ENCODE data around the gene RNF213.
"Not testable (repeated sequence)": the region's sequence is repeated elsewhere in the genome, so short reads cannot be mapped to it uniquely, and the experiment has no call there.

Gene RNF213

GRCh38 chr17:80296221-80296620 is 35.6 kb downstream of the RNF213 start:
- no peak for DNase-seq

GRCh38 chr17:80297996-80298560 is 37.4 kb downstream of the RNF213 start:
- no peak for DNase-seq

- not testable (repeated sequence) for DNase-seq
Measured at GRCh38 chr17:80299350-80300100, 38.9 kb downstream of the RNF213 start.

GRCh38 chr17:80300756-80301155 is 40.1 kb downstream of the RNF213 start:
- not testable (repeated sequence) for DNase-seq

GRCh38 chr17:80303824-80304223 is 43.2 kb downstream of the RNF213 start:
- no peak for DNase-seq

- DNase-seq = no peak
Measured at GRCh38 chr17:80307994-80308691, 47.5 kb downstream of the RNF213 start.

- no peak for DNase-seq
Measured at GRCh38 chr17:80308692-80309517, 48.3 kb downstream of the RNF213 start.

- DNase-seq = no peak
Measured at GRCh38 chr17:80311216-80311827, 50.7 kb downstream of the RNF213 start.

- no peak for DNase-seq
Measured at GRCh38 chr17:80312621-80313135, 52.0 kb downstream of the RNF213 start.

- DNase-seq = no peak
Measured at GRCh38 chr17:80313160-80313829, 52.6 kb downstream of the RNF213 start.

- DNase-seq = not testable (repeated sequence)
Measured at GRCh38 chr17:80313946-80314345, 53.3 kb downstream of the RNF213 start.

- DNase-seq = no peak
Measured at GRCh38 chr17:80315517-80316182, 55.0 kb downstream of the RNF213 start.

- no peak for DNase-seq
Measured at GRCh38 chr17:80316431-80316830, 55.8 kb downstream of the RNF213 start.

GRCh38 chr17:80316927-80317705 is 56.5 kb downstream of the RNF213 start:
- DNase-seq = no peak

GRCh38 chr17:80317706-80317980 is 57.0 kb downstream of the RNF213 start:
- DNase-seq = no peak

- DNase-seq = no peak
Measured at GRCh38 chr17:80318166-80318565, 57.5 kb downstream of the RNF213 start.

GRCh38 chr17:80319262-80319998 is 58.8 kb downstream of the RNF213 start:
- no peak for DNase-seq

- no peak for DNase-seq
Measured at GRCh38 chr17:80319999-80320344, 59.3 kb downstream of the RNF213 start.

GRCh38 chr17:80320496-80320895 is 59.8 kb downstream of the RNF213 start:
- DNase-seq = no peak

GRCh38 chr17:80322864-80323263 is 62.2 kb downstream of the RNF213 start:
- DNase-seq = no peak
